Endodermal cell (in vitro differentiated cells): ENCODE data around the gene LMCD1. TPM values are rescaled to one million over a fixed set of nuclear protein-coding genes. Genes with fewer than 3 reads are reported as not detected.

ENCODE experiments used
- DNase-seq: peaks from one replicate; pipeline ENCODE4 v3.0.0-alpha.2; 2017
- H3K27ac ChIP-seq: 2 replicates; pipeline ENCODE4 v1.5.1; 2013; ENCODE audit warnings: mild to moderate bottlenecking, low read depth, low read length, moderate library complexity
- H3K27me3 ChIP-seq: 2 replicates; pipeline ENCODE4 v1.6.1; 2013; ENCODE audit warnings: mild to moderate bottlenecking, low read length, moderate library complexity; ENCODE audit not compliant: insufficient read depth, control insufficient read depth, poor library complexity, severe bottlenecking
- H3K36me3 ChIP-seq: 2 replicates; pipeline ENCODE4 v1.7.0; 2013; ENCODE audit warnings: mild to moderate bottlenecking, low read length, moderate library complexity; ENCODE audit not compliant: control insufficient read depth, insufficient read depth
- H3K4me1 ChIP-seq: one replicate; pipeline ENCODE4 v1.7.0; 2013; ENCODE audit warnings: low read length; ENCODE audit not compliant: control insufficient read depth, insufficient read depth
- H3K4me3 ChIP-seq: 2 replicates; pipeline ENCODE4 v1.5.1; 2013; ENCODE audit warnings: mild to moderate bottlenecking, low read length, moderate library complexity
- H3K9ac ChIP-seq: 2 replicates; pipeline ENCODE4 v1.6.1; 2013; ENCODE audit warnings: mild to moderate bottlenecking, low read length, moderate library complexity; ENCODE audit not compliant: poor library complexity, severe bottlenecking; ENCODE audit errors: extremely low read depth
- H3K9me3 ChIP-seq: 2 replicates; pipeline ENCODE4 v1.6.1; 2013; ENCODE audit warnings: mild to moderate bottlenecking, low read length, moderate library complexity; ENCODE audit not compliant: control insufficient read depth
- H3K27ac Mint-ChIP-seq: 2 replicates; pipeline ENCODE4 v1.8.0; 2020; ENCODE audit warnings: mixed read lengths
- H3K27me3 Mint-ChIP-seq: 2 replicates; pipeline ENCODE4 v1.8.0; 2021; ENCODE audit warnings: mild to moderate bottlenecking, mixed read lengths; ENCODE audit not compliant: insufficient read depth
- H3K36me3 Mint-ChIP-seq: 2 replicates; pipeline ENCODE4 v1.8.0; 2020; ENCODE audit warnings: low read depth, mixed read lengths
- H3K4me1 Mint-ChIP-seq: 2 replicates; pipeline ENCODE4 v1.8.0; 2020; ENCODE audit warnings: mixed read lengths
- H3K4me3 Mint-ChIP-seq: 2 replicates; pipeline ENCODE4 v1.8.0; 2020; ENCODE audit warnings: mild to moderate bottlenecking, moderate library complexity, mixed read lengths
- H3K9me3 Mint-ChIP-seq: 2 replicates; pipeline ENCODE4 v1.8.0; 2020; ENCODE audit warnings: mild to moderate bottlenecking, mixed read lengths
- WGBS, 2 experiments: methylation state at CpG; one replicate each; pipeline versions ENCODE4 v1.1.5 to v1.1.7; 2013; ENCODE audit warnings: missing lambda C conversion rate in 2 of 2, mixed read lengths in 1 of 2; ENCODE audit not compliant: insufficient coverage in 1 of 2, insufficient read length in 1 of 2; 5-methylcytosine and 5-hydroxymethylcytosine counted together
- total RNA-seq, 2 donors: library from RNA; stranded (reverse); fragmentation: NEBNext Ultra II Directional in 1 of 2; extraction: Animal tissue kit (Norgen Biotek cat#: 25700) in 1 of 2; gene quantifications; 2 replicates in 1 of 2; 3 replicates in 1 of 2; pipeline ENCODE4 v1.2.1, GENCODE V29; 2021
- TF ChIP-seq, protein P1 (sequence below): fragments of 200-600 bp; sonication (generic); conservative IDR thresholded peaks from 2 replicates; pipeline ENCODE4 v1.5.0; 2021; ENCODE audit warnings: antibody characterized with exemption, mild to moderate bottlenecking

The LMCD1 gene
- total RNA-seq, 2 donors from 2014 or later: 20.7 to 35.7 TPM

DNA sequence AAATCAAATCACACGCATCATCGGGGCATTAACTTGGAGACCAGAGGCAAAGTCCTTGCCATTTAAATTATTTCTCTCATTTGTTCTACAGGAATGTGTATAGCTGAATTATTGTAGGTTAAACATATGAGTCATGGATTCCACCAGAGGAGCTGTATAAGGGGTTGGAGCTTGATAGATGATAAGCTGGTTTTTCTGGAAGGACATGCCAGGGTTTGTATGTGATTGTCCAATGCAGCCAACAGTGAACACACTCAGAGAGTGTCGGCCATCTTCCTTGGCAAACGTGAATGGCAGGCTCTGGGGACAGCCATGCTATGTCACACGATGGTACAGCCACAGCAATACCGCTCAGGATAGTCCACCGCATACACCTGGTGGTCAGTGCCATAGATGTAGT is 117.9 kb downstream of the LMCD1 start:
- H3K27me3 Mint-ChIP-seq: no peaks in the 10 kb centered on the region
- no peaks in the 10 kb centered on the region for H3K27me3 ChIP-seq
- H3K36me3 Mint-ChIP-seq: peaks cover 19% of the 10 kb centered on the region
- peaks cover 22% of the 10 kb centered on the region for H3K9me3 ChIP-seq
- peaks cover 23% of the 10 kb centered on the region for H3K36me3 ChIP-seq
- peaks cover 8% of the 10 kb centered on the region for H3K4me1 ChIP-seq
- H3K27ac ChIP-seq: no peak overlapping the region
- DNase-seq: no peak
- no peak overlapping the region for H3K4me3 Mint-ChIP-seq
- peaks cover 10% of the 10 kb centered on the region for H3K4me1 Mint-ChIP-seq
- TF ChIP-seq, protein P1, sequence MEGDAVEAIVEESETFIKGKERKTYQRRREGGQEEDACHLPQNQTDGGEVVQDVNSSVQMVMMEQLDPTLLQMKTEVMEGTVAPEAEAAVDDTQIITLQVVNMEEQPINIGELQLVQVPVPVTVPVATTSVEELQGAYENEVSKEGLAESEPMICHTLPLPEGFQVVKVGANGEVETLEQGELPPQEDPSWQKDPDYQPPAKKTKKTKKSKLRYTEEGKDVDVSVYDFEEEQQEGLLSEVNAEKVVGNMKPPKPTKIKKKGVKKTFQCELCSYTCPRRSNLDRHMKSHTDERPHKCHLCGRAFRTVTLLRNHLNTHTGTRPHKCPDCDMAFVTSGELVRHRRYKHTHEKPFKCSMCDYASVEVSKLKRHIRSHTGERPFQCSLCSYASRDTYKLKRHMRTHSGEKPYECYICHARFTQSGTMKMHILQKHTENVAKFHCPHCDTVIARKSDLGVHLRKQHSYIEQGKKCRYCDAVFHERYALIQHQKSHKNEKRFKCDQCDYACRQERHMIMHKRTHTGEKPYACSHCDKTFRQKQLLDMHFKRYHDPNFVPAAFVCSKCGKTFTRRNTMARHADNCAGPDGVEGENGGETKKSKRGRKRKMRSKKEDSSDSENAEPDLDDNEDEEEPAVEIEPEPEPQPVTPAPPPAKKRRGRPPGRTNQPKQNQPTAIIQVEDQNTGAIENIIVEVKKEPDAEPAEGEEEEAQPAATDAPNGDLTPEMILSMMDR: no peak
- no peak overlapping the region for H3K4me3 ChIP-seq
- no peak overlapping the region for H3K27ac Mint-ChIP-seq
- H3K9me3 Mint-ChIP-seq: peaks cover 2% of the 10 kb centered on the region
- H3K9ac ChIP-seq: no peak overlapping the region
- 87 to 95% methylated on average over 7 of the region's 7 CpGs for WGBS, 2 experiments

DNA sequence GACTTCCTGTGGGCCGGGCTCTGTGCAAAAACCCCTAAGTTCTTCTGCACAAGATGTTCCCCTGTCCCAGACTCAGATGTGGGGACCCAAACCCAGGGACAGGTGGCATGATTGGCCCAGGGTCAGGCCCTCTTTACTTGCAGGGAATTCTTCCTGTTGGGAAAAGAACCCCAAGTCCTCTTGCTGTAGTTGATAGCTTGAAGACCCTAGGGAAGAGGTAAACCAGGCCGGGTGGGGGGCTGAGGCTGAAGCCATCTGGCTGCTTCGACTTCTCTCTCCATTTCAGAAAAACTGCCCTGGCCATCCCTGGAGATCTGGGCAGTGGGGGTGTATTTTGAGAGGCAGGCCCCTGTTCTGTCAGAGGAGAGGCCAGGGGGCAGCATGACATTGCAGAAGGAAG is 119.5 kb downstream of the LMCD1 start:
- WGBS, 2 experiments: 75 to 92% methylated on average over 1 to 3 of the region's 3 CpGs
- H3K4me3 ChIP-seq: no peak overlapping the region
- H3K4me1 ChIP-seq: peaks cover 8% of the 10 kb centered on the region
- Mint-ChIP-seq H3K4me1 (peaks cover 10% of the 10 kb centered on the region), H3K9me3 (peaks cover 2% of the 10 kb centered on the region), H3K27ac (no peak overlapping the region), H3K36me3 (peaks cover 23% of the 10 kb centered on the region), H3K4me3 (no peak overlapping the region), H3K27me3 (no peaks in the 10 kb centered on the region)
- H3K36me3 ChIP-seq: peaks cover 23% of the 10 kb centered on the region
- no peaks in the 10 kb centered on the region for H3K27me3 ChIP-seq
- peaks cover 22% of the 10 kb centered on the region for H3K9me3 ChIP-seq
- DNase-seq: no peak
- TF ChIP-seq, protein P1: no peak
- H3K27ac ChIP-seq: no peak overlapping the region
- no peak overlapping the region for H3K9ac ChIP-seq

DNA sequence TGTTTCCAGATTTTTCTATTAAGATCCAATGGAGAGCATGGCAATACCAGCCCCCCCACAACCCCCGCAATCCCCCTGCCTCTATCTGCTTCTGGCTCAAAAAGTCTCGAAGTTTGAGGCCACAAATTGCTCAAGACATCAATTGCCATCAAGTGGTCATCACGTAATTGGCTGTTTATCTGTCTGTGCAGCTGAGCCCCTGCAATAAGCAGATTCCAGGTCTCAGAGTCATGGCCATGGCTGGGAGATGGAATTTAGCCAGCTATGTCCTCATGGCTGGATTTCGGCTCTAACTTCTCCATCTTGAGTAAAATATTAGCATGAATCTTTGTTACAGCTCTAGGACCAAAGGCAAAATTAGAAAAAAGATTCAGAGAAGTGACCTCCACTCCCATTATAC is 120.2 kb downstream of the LMCD1 start:
- WGBS, 2 experiments: 88 to 97% methylated on average over 4 of the region's 4 CpGs

More for the DNA sequence above, 120.2 kb downstream of the LMCD1 start:
- Histone ChIP-seq H3K4me1 (peaks cover 8% of the 10 kb centered on the region), H3K4me3 (no peak overlapping the region), H3K9ac (no peak overlapping the region), H3K36me3 (peaks cover 23% of the 10 kb centered on the region), H3K27ac (no peak overlapping the region), H3K27me3 (no peaks in the 10 kb centered on the region), H3K9me3 (peaks cover 22% of the 10 kb centered on the region)
- no peak overlapping the region for H3K27ac Mint-ChIP-seq
- TF ChIP-seq, protein P1: no peak
- peaks cover 10% of the 10 kb centered on the region for H3K4me1 Mint-ChIP-seq
- no peak for DNase-seq
- peaks cover 23% of the 10 kb centered on the region for H3K36me3 Mint-ChIP-seq
- H3K27me3 Mint-ChIP-seq: no peaks in the 10 kb centered on the region
- no peak overlapping the region for H3K4me3 Mint-ChIP-seq
- peaks cover 2% of the 10 kb centered on the region for H3K9me3 Mint-ChIP-seq
